HG03045 (cell line): Measurements from ENCODE around the gene GCN1.

Source experiments
- ATAC-seq: cut with Tn5 transposase; IDR thresholded peaks from one replicate; pipeline ENCODE4 v1.9.1; 2021; ENCODE audit warnings: mild to moderate bottlenecking, moderate library complexity; ENCODE audit not compliant: unreplicated experiment

The GCN1 gene

GRCh38 chr12:120145164-120145563, 49.4 kb downstream of the GCN1 start:
- no peak for ATAC-seq

- no peak for ATAC-seq
These were observed 50.3 kb downstream of the GCN1 start for GRCh38 chr12:120144215-120144614.

- ATAC-seq = no peak
These were observed 52.2 kb downstream of the GCN1 start for GRCh38 chr12:120142231-120142877.

GRCh38 chr12:120141336-120141735, 53.2 kb downstream of the GCN1 start:
- ATAC-seq = no peak

- ATAC-seq = no peak
These were observed 53.9 kb downstream of the GCN1 start for GRCh38 chr12:120140603-120141002.

GRCh38 chr12:120139958-120140357, 54.6 kb downstream of the GCN1 start:
- no peak for ATAC-seq

GRCh38 chr12:120138366-120138765, 56.1 kb downstream of the GCN1 start:
- ATAC-seq = no peak

- ATAC-seq = no peak
These were observed 56.7 kb downstream of the GCN1 start for GRCh38 chr12:120137833-120138232.

GRCh38 chr12:120136093-120136770, 58.3 kb downstream of the GCN1 start:
- ATAC-seq = no peak

- ATAC-seq = no peak
These were observed 60.1 kb downstream of the GCN1 start for GRCh38 chr12:120134307-120134980.

- peak; percentile 89 for ATAC-seq
These were observed 61.6 kb downstream of the GCN1 start for GRCh38 chr12:120132863-120133385.

- no peak for ATAC-seq
These were observed 62.3 kb downstream of the GCN1 start for GRCh38 chr12:120132054-120132836.

GRCh38 chr12:120131116-120131515, 63.4 kb downstream of the GCN1 start:
- ATAC-seq = no peak

GRCh38 chr12:120130011-120130410, 64.5 kb downstream of the GCN1 start:
- ATAC-seq = no peak

- ATAC-seq = no peak
These were observed 67.9 kb downstream of the GCN1 start for GRCh38 chr12:120126635-120127005.

GRCh38 chr12:120125792-120126634, 68.5 kb downstream of the GCN1 start:
- no peak for ATAC-seq

- no peak for ATAC-seq
These were observed 69.5 kb downstream of the GCN1 start for GRCh38 chr12:120125029-120125428.

GRCh38 chr12:120121766-120122293, 72.7 kb downstream of the GCN1 start:
- ATAC-seq = peak; percentile 41

GRCh38 chr12:120121343-120121742, 73.2 kb downstream of the GCN1 start:
- ATAC-seq = no peak
